Measurements from ENCODE around the gene AXL.

Gene AXL

GRCh38 chr19:41239363-41239762, 20.3 kb downstream of the AXL start:
- no peaks in the 10 kb centered on the region for H3K36me3 Mint-ChIP-seq (ENCODE audit: low read depth)

GRCh38 chr19:41239961-41240574, 21.0 kb downstream of the AXL start:
- no peaks in the 10 kb centered on the region for H3K9me3 Mint-ChIP-seq
- no peaks in the 10 kb centered on the region for H3K4me1 Mint-ChIP-seq (ENCODE audit: low read depth)
- no peaks in the 10 kb centered on the region for H3K27me3 Mint-ChIP-seq (ENCODE audit: low read depth)
- no peak overlapping the region for H3K4me3 Mint-ChIP-seq
- H3K36me3 Mint-ChIP-seq (ENCODE audit: low read depth): no peaks in the 10 kb centered on the region
- no peak overlapping the region for H3K27ac Mint-ChIP-seq

More at GRCh38 chr19:41239363-41239762, 20.3 kb downstream of the AXL start:
- no peaks in the 10 kb centered on the region for H3K27me3 Mint-ChIP-seq (ENCODE audit: low read depth)
- H3K9me3 Mint-ChIP-seq: no peaks in the 10 kb centered on the region
- H3K4me3 Mint-ChIP-seq: no peak overlapping the region
- H3K4me1 Mint-ChIP-seq (ENCODE audit: low read depth): no peaks in the 10 kb centered on the region
- H3K27ac Mint-ChIP-seq: no peak overlapping the region

- H3K4me1 Mint-ChIP-seq (ENCODE audit: low read depth): no peaks in the 10 kb centered on the region
- H3K4me3 Mint-ChIP-seq: no peak overlapping the region
- H3K36me3 Mint-ChIP-seq (ENCODE audit: low read depth): no peaks in the 10 kb centered on the region
- no peaks in the 10 kb centered on the region for H3K9me3 Mint-ChIP-seq
- no peaks in the 10 kb centered on the region for H3K27me3 Mint-ChIP-seq (ENCODE audit: low read depth)
- H3K27ac Mint-ChIP-seq: no peak overlapping the region
Observed at GRCh38 chr19:41241859-41242258, 22.8 kb downstream of the AXL start.

- no peaks in the 10 kb centered on the region for H3K4me1 Mint-ChIP-seq (ENCODE audit: low read depth)
Observed at GRCh38 chr19:41244117-41244516, 25.1 kb downstream of the AXL start.

GRCh38 chr19:41245843-41246242, 26.8 kb downstream of the AXL start:
- Mint-ChIP-seq H3K4me3 (no peak overlapping the region), H3K4me1 (ENCODE audit: low read depth) (no peaks in the 10 kb centered on the region), H3K36me3 (ENCODE audit: low read depth) (no peaks in the 10 kb centered on the region), H3K27me3 (ENCODE audit: low read depth) (peaks cover 5% of the 10 kb centered on the region), H3K9me3 (no peaks in the 10 kb centered on the region), H3K27ac (no peak overlapping the region)

More at GRCh38 chr19:41244117-41244516, 25.1 kb downstream of the AXL start:
- no peaks in the 10 kb centered on the region for H3K36me3 Mint-ChIP-seq (ENCODE audit: low read depth)
- H3K9me3 Mint-ChIP-seq: no peaks in the 10 kb centered on the region
- no peak overlapping the region for H3K27ac Mint-ChIP-seq
- H3K27me3 Mint-ChIP-seq (ENCODE audit: low read depth): no peaks in the 10 kb centered on the region
- no peak overlapping the region for H3K4me3 Mint-ChIP-seq

- Mint-ChIP-seq H3K4me3 (no peak overlapping the region), H3K9me3 (no peaks in the 10 kb centered on the region), H3K27ac (no peak overlapping the region), H3K36me3 (ENCODE audit: low read depth) (no peaks in the 10 kb centered on the region), H3K4me1 (ENCODE audit: low read depth) (no peaks in the 10 kb centered on the region), H3K27me3 (ENCODE audit: low read depth) (peaks cover 11% of the 10 kb centered on the region)
Observed at GRCh38 chr19:41248895-41249294, 29.9 kb downstream of the AXL start.

- Mint-ChIP-seq H3K9me3 (no peaks in the 10 kb centered on the region), H3K36me3 (ENCODE audit: low read depth) (no peaks in the 10 kb centered on the region), H3K4me3 (no peak overlapping the region), H3K27ac (no peak overlapping the region), H3K27me3 (ENCODE audit: low read depth) (peaks cover 12% of the 10 kb centered on the region), H3K4me1 (ENCODE audit: low read depth) (no peaks in the 10 kb centered on the region)
Observed at GRCh38 chr19:41249707-41250423, 30.8 kb downstream of the AXL start.

- Mint-ChIP-seq H3K27me3 (ENCODE audit: low read depth) (peaks cover 20% of the 10 kb centered on the region), H3K4me1 (ENCODE audit: low read depth) (no peaks in the 10 kb centered on the region), H3K27ac (no peak overlapping the region), H3K9me3 (no peaks in the 10 kb centered on the region), H3K36me3 (ENCODE audit: low read depth) (no peaks in the 10 kb centered on the region), H3K4me3 (no peak overlapping the region)
Observed at GRCh38 chr19:41253660-41254059, 34.6 kb downstream of the AXL start.

GRCh38 chr19:41255171-41255570, 36.1 kb downstream of the AXL start:
- Mint-ChIP-seq H3K9me3 (no peaks in the 10 kb centered on the region), H3K27me3 (ENCODE audit: low read depth) (peaks cover 18% of the 10 kb centered on the region), H3K4me1 (ENCODE audit: low read depth) (no peaks in the 10 kb centered on the region), H3K4me3 (no peak overlapping the region), H3K27ac (no peak overlapping the region), H3K36me3 (ENCODE audit: low read depth) (no peaks in the 10 kb centered on the region)

GRCh38 chr19:41261474-41262190, 42.6 kb downstream of the AXL start:
- Mint-ChIP-seq H3K4me1 (ENCODE audit: low read depth) (peaks cover 29% of the 10 kb centered on the region), H3K27me3 (ENCODE audit: low read depth) (peaks cover 1% of the 10 kb centered on the region), H3K36me3 (ENCODE audit: low read depth) (peaks cover 17% of the 10 kb centered on the region), H3K4me3 (peak overlapping the region; percentile 96), H3K9me3 (no peaks in the 10 kb centered on the region), H3K27ac (peak overlapping the region; percentile 99)

- no peaks in the 10 kb centered on the region for H3K9me3 Mint-ChIP-seq
- no peaks in the 10 kb centered on the region for H3K27me3 Mint-ChIP-seq (ENCODE audit: low read depth)
- H3K27ac Mint-ChIP-seq: peak overlapping the region; percentile 99
- H3K4me1 Mint-ChIP-seq (ENCODE audit: low read depth): peaks cover 44% of the 10 kb centered on the region
- peak overlapping the region; percentile 96 for H3K4me3 Mint-ChIP-seq
- peaks cover 28% of the 10 kb centered on the region for H3K36me3 Mint-ChIP-seq (ENCODE audit: low read depth)
Observed at GRCh38 chr19:41263042-41263849, 44.2 kb downstream of the AXL start.

- H3K4me1 Mint-ChIP-seq (ENCODE audit: low read depth): peaks cover 44% of the 10 kb centered on the region
- H3K36me3 Mint-ChIP-seq (ENCODE audit: low read depth): peaks cover 32% of the 10 kb centered on the region
- no peaks in the 10 kb centered on the region for H3K9me3 Mint-ChIP-seq
- peak within 1 kb of the TSS; percentile 99 for H3K27ac Mint-ChIP-seq
- no peaks in the 10 kb centered on the region for H3K27me3 Mint-ChIP-seq (ENCODE audit: low read depth)
- peak within 1 kb of the TSS; percentile 96 for H3K4me3 Mint-ChIP-seq
Observed at GRCh38 chr19:41263850-41264580, 45.0 kb downstream of the AXL start, which contains the start of gene HNRNPUL1. Gene HNRNPUL1, plus strand, starts transcription at chr19:41264372. Its CDS starts 132 bp downstream, at chr19:41264504.

GRCh38 chr19:41264581-41265394, 45.8 kb downstream of the AXL start:
- H3K9me3 Mint-ChIP-seq: no peaks in the 10 kb centered on the region
- H3K4me3 Mint-ChIP-seq: peak overlapping the region; percentile 96
- peaks cover 44% of the 10 kb centered on the region for H3K4me1 Mint-ChIP-seq (ENCODE audit: low read depth)
- H3K27me3 Mint-ChIP-seq (ENCODE audit: low read depth): no peaks in the 10 kb centered on the region
- H3K27ac Mint-ChIP-seq: peak overlapping the region; percentile 99
- H3K36me3 Mint-ChIP-seq (ENCODE audit: low read depth): peaks cover 35% of the 10 kb centered on the region

Data from T-helper 1 cell treated with Interleukin-12 subunit alpha and Interleukin-12 subunit beta and Interleukin-4 antibody, amounts not matched to agents 30 μg/mL and 1 μg/mL, for 36 hours (primary cell).